ENCODE measurements around the gene C14orf119.

C14orf119 gene

GRCh38 chr14:23128969-23129758 is 33.9 kb downstream of the C14orf119 start:
- DNase-seq: no peak

GRCh38 chr14:23129759-23130316 is 34.5 kb downstream of the C14orf119 start:
- DNase-seq: no peak

GRCh38 chr14:23130871-23131270 is 35.6 kb downstream of the C14orf119 start:
- DNase-seq: no peak

- no peak for DNase-seq
Measured at GRCh38 chr14:23131482-23131881, 36.2 kb downstream of the C14orf119 start.

GRCh38 chr14:23132970-23133369 is 37.7 kb downstream of the C14orf119 start:
- DNase-seq: no peak

GRCh38 chr14:23136566-23137133 is 41.3 kb downstream of the C14orf119 start:
- no peak for DNase-seq

- no peak for DNase-seq
Measured at GRCh38 chr14:23137192-23137812, 42.0 kb downstream of the C14orf119 start.

GRCh38 chr14:23137813-23138535 is 42.7 kb downstream of the C14orf119 start:
- no peak for DNase-seq

- no peak for DNase-seq
Measured at GRCh38 chr14:23139874-23140273, 44.6 kb downstream of the C14orf119 start.

GRCh38 chr14:23140371-23140770 is 45.1 kb downstream of the C14orf119 start:
- no peak for DNase-seq

- DNase-seq: no peak
Measured at GRCh38 chr14:23141706-23142444, 46.6 kb downstream of the C14orf119 start.

GRCh38 chr14:23142826-23143225 is 47.5 kb downstream of the C14orf119 start:
- no peak for DNase-seq

GRCh38 chr14:23143911-23144310 is 48.6 kb downstream of the C14orf119 start:
- DNase-seq: no peak

GRCh38 chr14:23145794-23146350 is 50.6 kb downstream of the C14orf119 start:
- no peak for DNase-seq

- no peak for DNase-seq
Measured at GRCh38 chr14:23146351-23146910, 51.1 kb downstream of the C14orf119 start.

GRCh38 chr14:23146980-23147379 is 51.7 kb downstream of the C14orf119 start:
- DNase-seq: no peak

- DNase-seq: no peak
Measured at GRCh38 chr14:23147676-23148075, 52.4 kb downstream of the C14orf119 start.

GRCh38 chr14:23148591-23149249 is 53.4 kb downstream of the C14orf119 start:
- no peak for DNase-seq

GRCh38 chr14:23149745-23150144 is 54.4 kb downstream of the C14orf119 start:
- DNase-seq: no peak

All from midbrain (tissue), 1 donor.